ENCODE data around the gene FOXK2. TPM values are rescaled to one million over a fixed set of nuclear protein-coding genes. Genes with fewer than 3 reads are reported as not detected.

The FOXK2 gene
- total and polyA plus RNA-seq, 2 experiments from 2014 or later = 30.2 to 37.7 TPM

- Histone ChIP-seq H3K9me3 (ENCODE audit: low read depth) (no peaks in the 10 kb centered on the region), H3K27me3 (no peaks in the 10 kb centered on the region), H3K9me2 (replicated peaks; ENCODE audit: insufficient read depth) (no peaks in the 10 kb centered on the region), H4K20me1 (ENCODE audit: insufficient read depth, poor library complexity, severe bottlenecking) (no peaks in the 10 kb centered on the region), H2AFZ (no peak overlapping the region), H3K4me2 (no peak overlapping the region), H3K4me1 (ENCODE audit: insufficient read depth) (no peaks in the 10 kb centered on the region), H3K36me3 (replicated peaks; ENCODE audit: insufficient read depth, low read depth) (no peaks in the 10 kb centered on the region), H3K79me2 (peaks cover 22% of the 10 kb centered on the region), H3K4me3 (no peak overlapping the region), H3K27ac (peak overlapping the region; percentile 37)
- peak; percentile 49 for DNase-seq (ENCODE audit: low spot score)
- 79% methylated on average over 18 of the region's 18 CpGs for WGBS (ENCODE audit: low lambda C conversion rate, missing lambda C conversion rate)
- TF ChIP-seq CTCF (IDR thresholded peaks at IDR 0.05; ENCODE audit: poor library complexity) (no peak), EZH2phosphoT487 (IDR thresholded peaks at IDR 0.05; ENCODE audit: low read depth, severe bottlenecking, unreplicated experiment) (no peak), EZH2 (IDR thresholded peaks at IDR 0.05; ENCODE audit: borderline replicate concordance) (no peak)
These were observed 84.5 kb downstream of the FOXK2 start for GRCh38 chr17:82603981-82604448.

- no peaks in the 10 kb centered on the region for H3K9me3 ChIP-seq (ENCODE audit: low read depth)
- peaks cover 18% of the 10 kb centered on the region for H3K79me2 ChIP-seq
- no peak overlapping the region for H3K4me3 ChIP-seq
- no peak overlapping the region for H3K4me2 ChIP-seq
- TF ChIP-seq CTCF (IDR thresholded peaks at IDR 0.05; ENCODE audit: poor library complexity) (no peak), EZH2phosphoT487 (IDR thresholded peaks at IDR 0.05; ENCODE audit: low read depth, severe bottlenecking, unreplicated experiment) (no peak), EZH2 (IDR thresholded peaks at IDR 0.05; ENCODE audit: borderline replicate concordance) (no peak)
- no peak overlapping the region for H2AFZ ChIP-seq
- H3K36me3 ChIP-seq (replicated peaks; ENCODE audit: insufficient read depth, low read depth) = no peaks in the 10 kb centered on the region
- H3K27ac ChIP-seq = peak overlapping the region; percentile 37
- H3K27me3 ChIP-seq = no peaks in the 10 kb centered on the region
- H3K4me1 ChIP-seq (ENCODE audit: insufficient read depth) = no peaks in the 10 kb centered on the region
- DNase-seq (ENCODE audit: low spot score) = no peak
- no peaks in the 10 kb centered on the region for H4K20me1 ChIP-seq (ENCODE audit: insufficient read depth, poor library complexity, severe bottlenecking)
- H3K9me2 ChIP-seq (replicated peaks; ENCODE audit: insufficient read depth) = no peaks in the 10 kb centered on the region
- 97% methylated on average over 7 of the region's 7 CpGs for WGBS (ENCODE audit: low lambda C conversion rate, missing lambda C conversion rate)
These were observed 85.0 kb downstream of the FOXK2 start for GRCh38 chr17:82604532-82604931.

GRCh38 chr17:82605939-82606600 lies 86.5 kb downstream of the FOXK2 start:
- no peak for DNase-seq (ENCODE audit: low spot score)
- WGBS (ENCODE audit: low lambda C conversion rate, missing lambda C conversion rate) = 93% methylated on average over 16 of the region's 16 CpGs
- no peak for TF ChIP-seq EZH2 (IDR thresholded peaks at IDR 0.05; ENCODE audit: borderline replicate concordance)
- no peak for TF ChIP-seq EZH2phosphoT487 (IDR thresholded peaks at IDR 0.05; ENCODE audit: low read depth, severe bottlenecking, unreplicated experiment)
- TF ChIP-seq CTCF (IDR thresholded peaks at IDR 0.05; ENCODE audit: poor library complexity) = no peak

More at GRCh38 chr17:82605939-82606600, 86.5 kb downstream of the FOXK2 start:
- no peaks in the 10 kb centered on the region for H3K9me3 ChIP-seq (ENCODE audit: low read depth)
- H4K20me1 ChIP-seq (ENCODE audit: insufficient read depth, poor library complexity, severe bottlenecking) = no peaks in the 10 kb centered on the region
- no peaks in the 10 kb centered on the region for H3K36me3 ChIP-seq (replicated peaks; ENCODE audit: insufficient read depth, low read depth)
- no peaks in the 10 kb centered on the region for H3K27me3 ChIP-seq
- no peaks in the 10 kb centered on the region for H3K9me2 ChIP-seq (replicated peaks; ENCODE audit: insufficient read depth)
- no peak overlapping the region for H3K4me2 ChIP-seq
- no peak overlapping the region for H3K4me3 ChIP-seq
- H3K4me1 ChIP-seq (ENCODE audit: insufficient read depth) = peaks cover 2% of the 10 kb centered on the region
- no peak overlapping the region for H3K27ac ChIP-seq
- peaks cover 12% of the 10 kb centered on the region for H3K79me2 ChIP-seq
- H2AFZ ChIP-seq = no peak overlapping the region
